Measurements from ENCODE around the gene OPALIN.

Gene OPALIN

DNA sequence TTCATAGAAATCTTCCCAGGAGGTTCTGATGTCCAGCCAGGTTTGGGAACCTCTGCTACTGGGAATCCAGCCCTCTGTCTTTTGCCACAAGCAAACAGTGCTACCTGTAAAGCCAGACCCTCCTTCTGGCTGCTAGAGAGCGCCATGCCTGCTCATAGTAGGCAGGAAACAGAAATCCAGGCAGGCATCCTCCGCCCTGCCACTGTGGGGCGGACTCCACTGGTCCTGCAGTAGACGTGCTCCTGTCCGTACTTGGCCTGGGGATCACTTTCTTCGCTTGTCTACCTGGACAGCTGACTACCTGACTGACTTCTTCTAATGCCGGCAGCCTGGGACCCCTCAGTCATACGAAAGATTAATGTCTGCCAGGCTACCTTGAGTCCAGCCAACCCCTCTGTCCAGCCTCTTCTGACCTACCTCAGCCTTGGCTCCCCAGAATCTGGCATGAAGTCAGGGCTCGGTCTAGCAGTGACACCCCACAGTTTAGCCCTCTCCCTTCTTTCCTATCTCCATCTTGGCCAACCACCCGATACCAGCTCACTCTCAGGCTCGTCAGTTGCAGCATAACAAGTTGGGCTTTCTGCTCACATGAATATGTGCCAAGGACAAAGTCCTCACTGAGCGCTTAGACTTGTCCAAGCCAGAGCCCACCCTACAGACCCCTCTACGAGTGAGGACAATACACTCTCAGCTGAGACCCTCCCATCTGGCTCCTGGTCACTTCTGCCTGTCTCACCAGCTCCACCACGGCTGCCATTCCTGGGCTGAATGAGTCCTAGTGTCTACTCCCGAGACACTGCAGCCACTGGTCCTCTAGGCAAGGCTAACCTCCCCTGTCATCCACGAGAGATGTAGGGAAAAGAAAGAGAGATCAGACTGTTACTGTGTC, 43.9 kb upstream of the OPALIN start:
- H3K23ac ChIP-seq (ENCODE audit: low read depth, low read length, poor library complexity), result no peak overlapping the region
- no peak overlapping the region for H2AFZ ChIP-seq (ENCODE audit: low read length)

DNA sequence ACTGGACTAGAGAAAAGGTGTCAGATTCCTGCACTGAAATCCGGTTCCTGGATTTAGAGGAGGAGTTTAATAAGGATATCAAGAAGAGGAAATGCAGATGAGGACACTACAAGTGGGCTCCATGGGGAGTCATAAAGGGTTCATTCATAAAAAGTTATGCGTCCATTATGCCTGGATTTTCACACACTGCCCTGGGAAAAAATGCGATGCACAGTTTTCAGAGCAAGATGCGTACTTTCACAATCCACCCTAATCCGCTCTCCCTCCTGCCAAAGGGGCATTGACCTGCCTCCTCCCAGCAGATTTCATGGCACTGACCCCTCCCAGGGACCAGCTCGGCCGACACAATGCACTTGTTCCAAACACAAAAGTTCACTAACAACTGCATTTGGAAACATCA, 42.2 kb upstream of the OPALIN start:
- H3K79me1 ChIP-seq (ENCODE audit: low read depth, low read length), result no peaks in the 10 kb centered on the region
- peaks cover 0 to 66% (median 0%) of the 10 kb centered on the region in 3 experiments for H3K27me3 ChIP-seq (ENCODE audit: control insufficient read depth in 3 of 3, insufficient read depth in 3 of 3, low read depth in 1 of 3, low read length in 3 of 3)

More for the DNA sequence above, 43.9 kb upstream of the OPALIN start:
- Histone ChIP-seq H3K18ac (ENCODE audit: low read length) (no peak overlapping the region), H2BK120ac (ENCODE audit: low read depth, low read length) (no peak overlapping the region), H3K27ac (replicated peaks; ENCODE audit: low read length) (no peak overlapping the region), H2BK5ac (ENCODE audit: low read length) (no peak overlapping the region), H3K27me3 (ENCODE audit: control insufficient read depth in 3 of 3, insufficient read depth in 3 of 3, low read depth in 1 of 3, low read length in 3 of 3) (peaks cover 0 to 52% (median 0%) of the 10 kb centered on the region in 3 experiments), H3K14ac (ENCODE audit: low read length) (no peak overlapping the region), H3K4ac (ENCODE audit: low read length) (no peak overlapping the region), H3K4me2 (ENCODE audit: insufficient read depth, low read length, poor library complexity, severe bottlenecking) (no peak overlapping the region), H3K9ac (ENCODE audit: low read depth, low read length, poor library complexity) (no peak overlapping the region), H3K4me3 (ENCODE audit: low read length in 2 of 2) (no peak overlapping the region), H2BK15ac (ENCODE audit: low read length) (no peak overlapping the region), H4K91ac (ENCODE audit: low read depth, low read length, poor library complexity) (no peak overlapping the region), H3K36me3 (replicated peaks in 1 of 2; ENCODE audit: control insufficient read depth in 2 of 2, insufficient read depth in 2 of 2, low read length in 2 of 2) (no peaks in the 10 kb centered on the region), H2AK5ac (ENCODE audit: low read depth, low read length) (peak overlapping the region; percentile 27), H3K9me3 (replicated peaks in 1 of 2; ENCODE audit: control insufficient read depth in 2 of 2, insufficient read depth in 1 of 2, low read depth in 1 of 2, low read length in 2 of 2) (no peaks in the 10 kb centered on the region), H3K79me1 (ENCODE audit: low read depth, low read length) (no peaks in the 10 kb centered on the region), H3K4me1 (ENCODE audit: control insufficient read depth in 2 of 2, insufficient read depth in 1 of 2, low read depth in 1 of 2, low read length in 2 of 2) (peaks cover 3 to 10% of the 10 kb centered on the region in 2 donors), H2BK12ac (ENCODE audit: low read length) (no peak overlapping the region), H4K8ac (ENCODE audit: low read depth, low read length) (no peak overlapping the region)
- DNase-seq (ENCODE audit: low spot score), result no peak
- WGBS, 2 donors (ENCODE audit: extremely low coverage in 2 of 2, insufficient read length in 2 of 2, insufficient replicate concordance in 1 of 2), result no CpG with 5 or more reads among the region's 16 CpGs

DNA sequence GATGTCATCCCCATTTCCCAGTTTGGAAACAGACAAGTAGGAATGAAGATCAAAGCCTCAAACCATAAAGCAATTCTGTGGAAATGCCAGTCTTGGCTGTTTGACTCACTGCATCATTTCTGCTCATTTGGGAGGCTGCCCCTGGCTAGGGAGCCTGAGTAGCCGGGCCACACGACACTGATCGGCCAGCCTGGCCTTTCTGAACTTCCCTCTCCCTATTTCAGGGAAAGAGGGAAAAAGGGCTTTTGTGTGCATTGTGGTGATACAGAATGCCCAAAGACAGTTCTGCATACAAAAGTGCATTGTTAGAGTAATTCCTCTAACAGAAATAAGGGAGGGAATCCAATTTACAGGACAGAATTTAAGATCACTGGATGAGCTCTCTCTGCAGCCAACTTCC, 41.7 kb upstream of the OPALIN start:
- H3K14ac ChIP-seq (ENCODE audit: low read length), result no peak overlapping the region
- no peak for DNase-seq (ENCODE audit: low spot score)
- no peak overlapping the region for H2BK5ac ChIP-seq (ENCODE audit: low read length)
- no peak overlapping the region for H3K4me2 ChIP-seq (ENCODE audit: insufficient read depth, low read length, poor library complexity, severe bottlenecking)
- peaks cover 0 to 67% (median 0%) of the 10 kb centered on the region in 3 experiments for H3K27me3 ChIP-seq (ENCODE audit: control insufficient read depth in 3 of 3, insufficient read depth in 3 of 3, low read depth in 1 of 3, low read length in 3 of 3)
- H2BK120ac ChIP-seq (ENCODE audit: low read depth, low read length), result no peak overlapping the region
- H2BK15ac ChIP-seq (ENCODE audit: low read length), result no peak overlapping the region
- H3K4me3 ChIP-seq (ENCODE audit: low read length in 2 of 2), result no peak overlapping the region
- no peak overlapping the region for H3K18ac ChIP-seq (ENCODE audit: low read length)
- H2AFZ ChIP-seq (ENCODE audit: low read length), result no peak overlapping the region
- H3K27ac ChIP-seq (replicated peaks; ENCODE audit: low read length), result no peak overlapping the region
- H3K4ac ChIP-seq (ENCODE audit: low read length), result no peak overlapping the region
- peaks cover 3 to 13% of the 10 kb centered on the region in 2 donors for H3K4me1 ChIP-seq (ENCODE audit: control insufficient read depth in 2 of 2, insufficient read depth in 1 of 2, low read depth in 1 of 2, low read length in 2 of 2)
- H3K9ac ChIP-seq (ENCODE audit: low read depth, low read length, poor library complexity), result no peak overlapping the region
- no peaks in the 10 kb centered on the region for H3K36me3 ChIP-seq (replicated peaks in 1 of 2; ENCODE audit: control insufficient read depth in 2 of 2, insufficient read depth in 2 of 2, low read length in 2 of 2)
- no peaks in the 10 kb centered on the region for H3K9me3 ChIP-seq (replicated peaks in 1 of 2; ENCODE audit: control insufficient read depth in 2 of 2, insufficient read depth in 1 of 2, low read depth in 1 of 2, low read length in 2 of 2)
- no peaks in the 10 kb centered on the region for H3K79me1 ChIP-seq (ENCODE audit: low read depth, low read length)
- H4K8ac ChIP-seq (ENCODE audit: low read depth, low read length), result no peak overlapping the region
- WGBS, 2 donors (ENCODE audit: extremely low coverage in 2 of 2, insufficient read length in 2 of 2, insufficient replicate concordance in 1 of 2), result no CpG with 5 or more reads among the region's 3 CpGs
- no peak overlapping the region for H3K23ac ChIP-seq (ENCODE audit: low read depth, low read length, poor library complexity)
- H2BK12ac ChIP-seq (ENCODE audit: low read length), result no peak overlapping the region
- H4K91ac ChIP-seq (ENCODE audit: low read depth, low read length, poor library complexity), result no peak overlapping the region
- no peak overlapping the region for H2AK5ac ChIP-seq (ENCODE audit: low read depth, low read length)

More for the DNA sequence above, 42.2 kb upstream of the OPALIN start:
- H3K4ac ChIP-seq (ENCODE audit: low read length), result no peak overlapping the region
- H3K9me3 ChIP-seq (replicated peaks in 1 of 2; ENCODE audit: control insufficient read depth in 2 of 2, insufficient read depth in 1 of 2, low read depth in 1 of 2, low read length in 2 of 2), result no peaks in the 10 kb centered on the region
- H3K4me3 ChIP-seq (ENCODE audit: low read length in 2 of 2), result no peak overlapping the region
- no peak overlapping the region for H3K14ac ChIP-seq (ENCODE audit: low read length)
- H2BK120ac ChIP-seq (ENCODE audit: low read depth, low read length), result no peak overlapping the region
- H3K27ac ChIP-seq (replicated peaks; ENCODE audit: low read length), result no peak overlapping the region
- no peak overlapping the region for H3K18ac ChIP-seq (ENCODE audit: low read length)
- H2BK12ac ChIP-seq (ENCODE audit: low read length), result no peak overlapping the region
- no peak overlapping the region for H2AFZ ChIP-seq (ENCODE audit: low read length)
- no peak overlapping the region for H2BK5ac ChIP-seq (ENCODE audit: low read length)
- no peak overlapping the region for H3K23ac ChIP-seq (ENCODE audit: low read depth, low read length, poor library complexity)
- no peak overlapping the region for H4K8ac ChIP-seq (ENCODE audit: low read depth, low read length)
- no peak overlapping the region for H3K9ac ChIP-seq (ENCODE audit: low read depth, low read length, poor library complexity)
- H4K91ac ChIP-seq (ENCODE audit: low read depth, low read length, poor library complexity), result no peak overlapping the region
- no peak overlapping the region for H2BK15ac ChIP-seq (ENCODE audit: low read length)
- H3K4me2 ChIP-seq (ENCODE audit: insufficient read depth, low read length, poor library complexity, severe bottlenecking), result no peak overlapping the region
- no peak overlapping the region for H2AK5ac ChIP-seq (ENCODE audit: low read depth, low read length)
- DNase-seq (ENCODE audit: low spot score), result no peak
- no CpG with 5 or more reads among the region's 7 CpGs for WGBS, 2 donors (ENCODE audit: extremely low coverage in 2 of 2, insufficient read length in 2 of 2, insufficient replicate concordance in 1 of 2)
- H3K4me1 ChIP-seq (ENCODE audit: control insufficient read depth in 2 of 2, insufficient read depth in 1 of 2, low read depth in 1 of 2, low read length in 2 of 2), result peaks cover 3 to 13% of the 10 kb centered on the region in 2 donors
- no peaks in the 10 kb centered on the region for H3K36me3 ChIP-seq (replicated peaks in 1 of 2; ENCODE audit: control insufficient read depth in 2 of 2, insufficient read depth in 2 of 2, low read length in 2 of 2)

DNA sequence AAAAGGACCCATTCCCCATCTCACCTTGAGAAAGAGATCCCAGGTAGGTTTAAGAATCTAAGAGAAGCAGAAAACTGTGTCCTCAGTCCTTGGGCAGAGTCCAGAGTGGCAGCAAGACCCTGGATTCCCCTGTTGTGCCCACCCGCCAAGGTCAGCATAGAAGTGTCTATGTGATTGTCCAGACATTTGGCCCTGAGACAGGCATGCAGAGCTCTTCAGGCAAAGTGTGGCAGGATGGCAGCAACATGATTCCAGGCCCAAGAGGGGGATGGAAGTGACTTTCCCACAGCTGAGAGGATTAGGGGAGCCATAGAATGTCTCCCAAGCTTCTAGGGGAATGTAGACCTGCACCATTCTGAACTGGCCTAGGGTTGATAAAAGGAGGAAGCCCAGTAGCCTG, 39.1 kb upstream of the OPALIN start:
- no peak for DNase-seq (ENCODE audit: low spot score)
- Histone ChIP-seq H3K14ac (ENCODE audit: low read length) (no peak overlapping the region), H3K4ac (ENCODE audit: low read length) (no peak overlapping the region), H4K8ac (ENCODE audit: low read depth, low read length) (no peak overlapping the region), H3K4me3 (ENCODE audit: low read length in 2 of 2) (no peak overlapping the region), H4K91ac (ENCODE audit: low read depth, low read length, poor library complexity) (no peak overlapping the region), H2AFZ (ENCODE audit: low read length) (no peak overlapping the region), H3K36me3 (replicated peaks in 1 of 2; ENCODE audit: control insufficient read depth in 2 of 2, insufficient read depth in 2 of 2, low read length in 2 of 2) (no peaks in the 10 kb centered on the region), H3K9me3 (replicated peaks in 1 of 2; ENCODE audit: control insufficient read depth in 2 of 2, insufficient read depth in 1 of 2, low read depth in 1 of 2, low read length in 2 of 2) (no peaks in the 10 kb centered on the region), H2BK120ac (ENCODE audit: low read depth, low read length) (no peak overlapping the region), H2BK5ac (ENCODE audit: low read length) (no peak overlapping the region), H3K23ac (ENCODE audit: low read depth, low read length, poor library complexity) (no peak overlapping the region), H3K27me3 (ENCODE audit: control insufficient read depth in 3 of 3, insufficient read depth in 3 of 3, low read depth in 1 of 3, low read length in 3 of 3) (peaks cover 0 to 68% (median 0%) of the 10 kb centered on the region in 3 experiments), H2BK15ac (ENCODE audit: low read length) (no peak overlapping the region), H3K9ac (ENCODE audit: low read depth, low read length, poor library complexity) (no peak overlapping the region), H2AK5ac (ENCODE audit: low read depth, low read length) (no peak overlapping the region), H3K4me1 (ENCODE audit: control insufficient read depth in 2 of 2, insufficient read depth in 1 of 2, low read depth in 1 of 2, low read length in 2 of 2) (peaks cover 3 to 13% of the 10 kb centered on the region in 2 donors), H2BK12ac (ENCODE audit: low read length) (no peak overlapping the region), H3K27ac (replicated peaks; ENCODE audit: low read length) (no peak overlapping the region), H3K79me1 (ENCODE audit: low read depth, low read length) (no peaks in the 10 kb centered on the region), H3K4me2 (ENCODE audit: insufficient read depth, low read length, poor library complexity, severe bottlenecking) (no peak overlapping the region), H3K18ac (ENCODE audit: low read length) (no peak overlapping the region)
- WGBS, 2 donors (ENCODE audit: extremely low coverage in 2 of 2, insufficient read length in 2 of 2, insufficient replicate concordance in 1 of 2), result no CpG with 5 or more reads among the region's 1 CpG
